HepG2 (cell line): Measurements from ENCODE around the gene MPIG6B. TPM values are rescaled to one million over a fixed set of nuclear protein-coding genes. Genes with fewer than 3 reads are reported as not detected.

Experiments
- ARNT ChIP-seq: fragments of 450-650 bp; IDR thresholded peaks from 2 replicates; pipeline ENCODE4 v1.6.1; 2017
- ESRRA ChIP-seq: sonication (generic); formaldehyde crosslinking; IDR thresholded peaks from 2 replicates; pipeline ENCODE4 v1.5.1; 2020; ENCODE audit warnings: mild to moderate bottlenecking, low read depth, missing genetic modification reagents
- SIX1 ChIP-seq: sonication (generic); formaldehyde crosslinking; IDR thresholded peaks from 2 replicates; pipeline ENCODE4 v1.4.0; 2020; ENCODE audit warnings: missing genetic modification reagents, borderline replicate concordance
- SRSF9 ChIP-seq: fragments of 200-400 bp; formaldehyde crosslinking; IDR thresholded peaks from 2 replicates; pipeline ENCODE4 v1.6.1; 2018; ENCODE audit warnings: borderline replicate concordance, mild to moderate bottlenecking, low read depth, low read length; ENCODE audit not compliant: insufficient read depth, poor library complexity, severe bottlenecking
- ZNF615 ChIP-seq: sonication (generic); formaldehyde crosslinking; IDR thresholded peaks from 2 replicates; pipeline ENCODE4 v1.5.0; 2020; ENCODE audit warnings: mild to moderate bottlenecking, missing genetic modification reagents, borderline replicate concordance
- polyA plus RNA-seq, 8 experiments: library from polyadenylated mRNA; depleted of rRNA in 3 of 8; stranded (reverse) in 7 of 8; unstranded in 1 of 8; fragments of >200 nt; fragmentation: Illumina TruSeq in 4 of 8; extraction: Trizol in 4 of 8; gene quantifications; 2 replicates each; pipeline versions ENCODE4 v1.2.1 to v1.2.3, GENCODE V29; 2011 to 2016; ENCODE audit warnings: low read depth in 4 of 8, missing spikeins in 1 of 8, mixed read lengths in 1 of 8; ENCODE audit not compliant: insufficient read depth in 1 of 8
- total RNA-seq, 5 experiments: library from RNA; depleted of rRNA; stranded (reverse); fragments of >200 nt; fragmentation: Illumina TruSeq; extraction: Trizol; gene quantifications; 2 replicates each; pipeline ENCODE4 v1.2.3, GENCODE V29; 2016; ENCODE audit warnings: low read depth in 1 of 5
- TF ChIP-seq, protein P1 (sequence below): sonication (generic); formaldehyde crosslinking; IDR thresholded peaks from 2 replicates; pipeline ENCODE4 v1.8.1; 2023; ENCODE audit warnings: mild to moderate bottlenecking, missing genetic modification reagents
- TF ChIP-seq, protein P2 (sequence below): sonication (generic); formaldehyde crosslinking; IDR thresholded peaks from 2 replicates; pipeline ENCODE4 v1.5.0; 2020; ENCODE audit warnings: mild to moderate bottlenecking, missing genetic modification reagents, borderline replicate concordance
- TF ChIP-seq, protein P3 (sequence below): fragments of 450-650 bp; IDR thresholded peaks from 2 replicates; pipeline ENCODE4 v1.6.1; 2016

The MPIG6B gene
- total and polyA plus RNA-seq, 2 of the 13 experiments (the other 11 are each of a cell fraction or from before 2014, with no cell fraction given) = not detected

DNA sequence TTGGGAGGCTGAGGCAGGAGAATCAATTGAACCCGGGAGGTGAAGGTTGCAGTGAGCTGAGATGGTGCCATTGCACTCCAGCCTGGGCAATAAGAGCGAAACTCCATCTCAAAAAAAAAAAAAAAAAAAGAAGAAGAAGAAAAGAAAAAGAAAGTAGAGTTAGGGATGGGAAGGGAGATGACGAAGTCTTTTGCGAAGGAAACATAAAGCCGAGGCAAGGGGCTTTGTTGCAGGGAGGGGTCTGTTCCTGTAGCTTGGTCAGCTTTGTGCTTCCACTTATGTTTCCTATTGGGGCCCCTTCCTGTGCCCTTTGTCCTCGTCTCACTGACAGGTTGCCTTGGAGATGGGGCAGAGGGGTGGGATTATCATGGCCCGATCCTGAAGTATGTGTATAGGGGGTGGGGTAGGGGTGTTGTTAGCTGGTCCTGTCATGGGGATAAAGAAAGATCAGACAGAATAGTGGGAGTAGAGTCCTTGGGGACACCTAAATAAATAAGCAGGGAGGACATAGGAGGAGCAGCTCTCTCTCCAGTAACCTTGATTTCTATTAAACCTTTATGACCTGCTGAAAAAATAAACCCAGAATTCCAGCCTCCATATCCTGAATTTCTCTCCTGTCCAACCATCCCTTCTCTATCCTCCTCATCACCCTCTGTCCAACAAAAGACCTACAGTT lies 14.3 kb downstream of the MPIG6B start (continued):
- TF ChIP-seq ARNT = no peak
- TF ChIP-seq, protein P1, sequence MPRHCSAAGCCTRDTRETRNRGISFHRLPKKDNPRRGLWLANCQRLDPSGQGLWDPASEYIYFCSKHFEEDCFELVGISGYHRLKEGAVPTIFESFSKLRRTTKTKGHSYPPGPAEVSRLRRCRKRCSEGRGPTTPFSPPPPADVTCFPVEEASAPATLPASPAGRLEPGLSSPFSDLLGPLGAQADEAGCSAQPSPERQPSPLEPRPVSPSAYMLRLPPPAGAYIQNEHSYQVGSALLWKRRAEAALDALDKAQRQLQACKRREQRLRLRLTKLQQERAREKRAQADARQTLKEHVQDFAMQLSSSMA (CRISPR knock-in tag) = no peak
- TF ChIP-seq, protein P2, sequence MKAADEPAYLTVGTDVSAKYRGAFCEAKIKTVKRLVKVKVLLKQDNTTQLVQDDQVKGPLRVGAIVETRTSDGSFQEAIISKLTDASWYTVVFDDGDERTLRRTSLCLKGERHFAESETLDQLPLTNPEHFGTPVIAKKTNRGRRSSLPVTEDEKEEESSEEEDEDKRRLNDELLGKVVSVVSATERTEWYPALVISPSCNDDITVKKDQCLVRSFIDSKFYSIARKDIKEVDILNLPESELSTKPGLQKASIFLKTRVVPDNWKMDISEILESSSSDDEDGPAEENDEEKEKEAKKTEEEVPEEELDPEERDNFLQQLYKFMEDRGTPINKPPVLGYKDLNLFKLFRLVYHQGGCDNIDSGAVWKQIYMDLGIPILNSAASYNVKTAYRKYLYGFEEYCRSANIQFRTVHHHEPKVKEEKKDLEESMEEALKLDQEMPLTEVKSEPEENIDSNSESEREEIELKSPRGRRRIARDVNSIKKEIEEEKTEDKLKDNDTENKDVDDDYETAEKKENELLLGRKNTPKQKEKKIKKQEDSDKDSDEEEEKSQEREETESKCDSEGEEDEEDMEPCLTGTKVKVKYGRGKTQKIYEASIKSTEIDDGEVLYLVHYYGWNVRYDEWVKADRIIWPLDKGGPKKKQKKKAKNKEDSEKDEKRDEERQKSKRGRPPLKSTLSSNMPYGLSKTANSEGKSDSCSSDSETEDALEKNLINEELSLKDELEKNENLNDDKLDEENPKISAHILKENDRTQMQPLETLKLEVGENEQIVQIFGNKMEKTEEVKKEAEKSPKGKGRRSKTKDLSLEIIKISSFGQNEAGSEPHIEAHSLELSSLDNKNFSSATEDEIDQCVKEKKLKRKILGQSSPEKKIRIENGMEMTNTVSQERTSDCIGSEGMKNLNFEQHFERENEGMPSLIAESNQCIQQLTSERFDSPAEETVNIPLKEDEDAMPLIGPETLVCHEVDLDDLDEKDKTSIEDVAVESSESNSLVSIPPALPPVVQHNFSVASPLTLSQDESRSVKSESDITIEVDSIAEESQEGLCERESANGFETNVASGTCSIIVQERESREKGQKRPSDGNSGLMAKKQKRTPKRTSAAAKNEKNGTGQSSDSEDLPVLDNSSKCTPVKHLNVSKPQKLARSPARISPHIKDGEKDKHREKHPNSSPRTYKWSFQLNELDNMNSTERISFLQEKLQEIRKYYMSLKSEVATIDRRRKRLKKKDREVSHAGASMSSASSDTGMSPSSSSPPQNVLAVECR (CRISPR knock-in tag) = peak; percentile 53; the same call in 1 of the 2 replicates
- peak; percentile 62; the same call in 1 of the 2 replicates for TF ChIP-seq SIX1
- no peak for TF ChIP-seq ZNF615 (CRISPR knock-in tag)
- no peak for TF ChIP-seq SRSF9
- TF ChIP-seq, protein P3, sequence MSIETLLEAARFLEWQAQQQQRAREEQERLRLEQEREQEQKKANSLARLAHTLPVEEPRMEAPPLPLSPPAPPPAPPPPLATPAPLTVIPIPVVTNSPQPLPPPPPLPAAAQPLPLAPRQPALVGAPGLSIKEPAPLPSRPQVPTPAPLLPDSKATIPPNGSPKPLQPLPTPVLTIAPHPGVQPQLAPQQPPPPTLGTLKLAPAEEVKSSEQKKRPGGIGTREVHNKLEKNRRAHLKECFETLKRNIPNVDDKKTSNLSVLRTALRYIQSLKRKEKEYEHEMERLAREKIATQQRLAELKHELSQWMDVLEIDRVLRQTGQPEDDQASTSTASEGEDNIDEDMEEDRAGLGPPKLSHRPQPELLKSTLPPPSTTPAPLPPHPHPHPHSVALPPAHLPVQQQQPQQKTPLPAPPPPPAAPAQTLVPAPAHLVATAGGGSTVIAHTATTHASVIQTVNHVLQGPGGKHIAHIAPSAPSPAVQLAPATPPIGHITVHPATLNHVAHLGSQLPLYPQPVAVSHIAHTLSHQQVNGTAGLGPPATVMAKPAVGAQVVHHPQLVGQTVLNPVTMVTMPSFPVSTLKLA = no peak
- no peak; the same call in 1 of the 2 replicates for TF ChIP-seq ESRRA (CRISPR knock-in tag)
